ENCODE measurements around the gene DDX43.
"Not testable (repeated sequence)": the region's sequence is repeated elsewhere in the genome, so short reads cannot be mapped to it uniquely, and the experiment has no call there.

Gene DDX43

GRCh38 chr6:73388433-73388799 is 6.2 kb upstream of the DDX43 start:
- intact Hi-C loops (cut with DNase I) = no loop called here
- DNase-seq = no peak

GRCh38 chr6:73388800-73389512 is 5.7 kb upstream of the DDX43 start:
- intact Hi-C loops (cut with DNase I) = no loop called here
- peak in 8 of 10 donors; percentile 36 to 91 (median 48) for DNase-seq

- intact Hi-C loops (cut with DNase I) = no loop called here
- DNase-seq = no peak
Observed at GRCh38 chr6:73389854-73390253, 4.8 kb upstream of the DDX43 start.

- intact Hi-C loops (cut with DNase I) = no loop called here
- DNase-seq = no peak
Observed at GRCh38 chr6:73391675-73392074, 3.0 kb upstream of the DDX43 start.

GRCh38 chr6:73392188-73392587 is 2.4 kb upstream of the DDX43 start:
- DNase-seq; intact Hi-C loops (cut with DNase I): not testable (repeated sequence)

- intact Hi-C loops (cut with DNase I) = no loop called here
- DNase-seq = no peak
Observed at GRCh38 chr6:73393278-73393677, 1.4 kb upstream of the DDX43 start.

GRCh38 chr6:73395875-73396274 is 1.2 kb downstream of the DDX43 start:
- DNase-seq = no peak
- intact Hi-C loops (cut with DNase I) = no loop called here

GRCh38 chr6:73400656-73401055 is 6.0 kb downstream of the DDX43 start:
- DNase-seq = no peak
- intact Hi-C loops (cut with DNase I) = no loop called here

GRCh38 chr6:73409395-73409794 is 14.8 kb downstream of the DDX43 start:
- intact Hi-C loops (cut with DNase I) = no loop called here
- DNase-seq = no peak

GRCh38 chr6:73413102-73413501 is 18.5 kb downstream of the DDX43 start:
- intact Hi-C loops (cut with DNase I) = no loop called here
- DNase-seq = no peak

- DNase-seq = no peak
Observed at GRCh38 chr6:73418081-73418741, 23.6 kb downstream of the DDX43 start.

GRCh38 chr6:73421534-73421933 is 26.9 kb downstream of the DDX43 start:
- intact Hi-C loops (cut with DNase I) = no loop called here
- no peak for DNase-seq

More at GRCh38 chr6:73418081-73418741, 23.6 kb downstream of the DDX43 start:
- intact Hi-C loops (cut with DNase I) = no loop called here

GRCh38 chr6:73435236-73435635 is 40.6 kb downstream of the DDX43 start:
- no peak for DNase-seq
- intact Hi-C loops (cut with DNase I) = no loop called here

GRCh38 chr6:73443555-73443954 is 48.9 kb downstream of the DDX43 start:
- no peak for DNase-seq
- intact Hi-C loops (cut with DNase I) = no loop called here

- intact Hi-C loops (cut with DNase I) = no loop called here
- DNase-seq = peak in 3 of 10 donors; percentile 27 to 85 (median 73)
Observed at GRCh38 chr6:73451223-73452106, 56.8 kb downstream of the DDX43 start.

- peak in 7 of 10 donors; percentile 6 to 88 (median 43) for DNase-seq
- intact Hi-C loops (cut with DNase I) = no loop called here
Observed at GRCh38 chr6:73452107-73452461, 57.5 kb downstream of the DDX43 start, which contains the start of gene CGAS. Gene CGAS, minus strand, starts transcription at chr6:73452297. Its CDS starts 116 bp downstream, at chr6:73452181.

GRCh38 chr6:73455865-73456629 is 61.4 kb downstream of the DDX43 start:
- intact Hi-C loops (cut with DNase I) = no loop called here
- DNase-seq = no peak

- DNase-seq; intact Hi-C loops (cut with DNase I): not testable (repeated sequence)
Observed at GRCh38 chr6:73459474-73459873, 64.8 kb downstream of the DDX43 start.

GRCh38 chr6:73460056-73460455 is 65.4 kb downstream of the DDX43 start:
- intact Hi-C loops (cut with DNase I) = no loop called here
- peak in 7 of 10 donors; percentile 16 to 91 (median 56) for DNase-seq
